HG02759 (cell line): Measurements from ENCODE around the gene RAD23B.

ENCODE experiments used
- ATAC-seq: cut with Tn5 transposase; IDR thresholded peaks from one replicate; pipeline ENCODE4 v1.9.1; 2021; ENCODE audit warnings: mild to moderate bottlenecking, moderate library complexity; ENCODE audit not compliant: unreplicated experiment

The RAD23B gene

GRCh38 chr9:107266624-107267368, 16.3 kb upstream of the RAD23B start:
- no peak for ATAC-seq

- no peak for ATAC-seq
Observed at GRCh38 chr9:107268560-107268959, 14.5 kb upstream of the RAD23B start.

- ATAC-seq: no peak
Observed at GRCh38 chr9:107269254-107269653, 13.8 kb upstream of the RAD23B start.

- no peak for ATAC-seq
Observed at GRCh38 chr9:107269681-107270080, 13.4 kb upstream of the RAD23B start.

- no peak for ATAC-seq
Observed at GRCh38 chr9:107270082-107270481, 13.0 kb upstream of the RAD23B start.

GRCh38 chr9:107270580-107270979, 12.5 kb upstream of the RAD23B start:
- ATAC-seq: no peak

- peak; percentile 34 for ATAC-seq
Observed at GRCh38 chr9:107273634-107274033, 9.4 kb upstream of the RAD23B start.

GRCh38 chr9:107274096-107274495, 9.0 kb upstream of the RAD23B start:
- ATAC-seq: peak; percentile 70

- no peak for ATAC-seq
Observed at GRCh38 chr9:107274953-107275422, 8.1 kb upstream of the RAD23B start.

- ATAC-seq: no peak
Observed at GRCh38 chr9:107275530-107275929, 7.5 kb upstream of the RAD23B start.

GRCh38 chr9:107276966-107277710, 5.9 kb upstream of the RAD23B start:
- ATAC-seq: no peak

GRCh38 chr9:107277801-107278200, 5.3 kb upstream of the RAD23B start:
- ATAC-seq: no peak

- ATAC-seq: no peak
Observed at GRCh38 chr9:107279086-107279485, 4.0 kb upstream of the RAD23B start.

GRCh38 chr9:107280543-107280942, 2.5 kb upstream of the RAD23B start:
- no peak for ATAC-seq

- no peak for ATAC-seq
Observed at GRCh38 chr9:107281184-107281583, 1.9 kb upstream of the RAD23B start.

GRCh38 chr9:107281922-107282667, 984 bp upstream of the RAD23B start:
- no peak for ATAC-seq

GRCh38 chr9:107283623-107284616, 841 bp downstream of the RAD23B start:
- ATAC-seq: peak; percentile 44

GRCh38 chr9:107284636-107285035, 1.6 kb downstream of the RAD23B start:
- no peak for ATAC-seq

GRCh38 chr9:107285286-107285685, 2.2 kb downstream of the RAD23B start:
- ATAC-seq: no peak

GRCh38 chr9:107286057-107286456, 3.0 kb downstream of the RAD23B start:
- no peak for ATAC-seq
